OCI-LY7 (cell line): ENCODE measurements around the gene SLC6A7. TPM values are rescaled to one million over a fixed set of nuclear protein-coding genes. Genes with fewer than 3 reads are reported as not detected.

ENCODE experiments used
- BruUV-seq: library from RNA; stranded (reverse); fragments of 400-500 nt; replicated peaks from 2 replicates; lab custom pipeline; 2021; lab: Mats Ljungman, UMichigan
- CTCF ChIA-PET: fragments of 300-600 bp; sonication (Branson Sonifier 250); formaldehyde crosslinking; loops from one replicate; lab custom pipeline; 2022; ENCODE audit warnings: antibody characterized with exemption; ENCODE audit not compliant: unreplicated experiment; lab: Charles Lee
- POLR2A ChIA-PET: fragments of 300-600 bp; sonication (Branson Sonifier 250); formaldehyde crosslinking; loops from one replicate; lab custom pipeline; 2022; ENCODE audit warnings: antibody characterized with exemption; lab: Charles Lee
- DNase-seq: peaks from one replicate; pipeline ENCODE4 v3.0.0-alpha.2; 2015; ENCODE audit warnings: low spot score
- H2AFZ ChIP-seq: fragments of 200-600 bp; sonication (generic), shearing (Covaris generic); 2 replicates; pipeline ENCODE4 v1.6.1; 2014; ENCODE audit warnings: mild to moderate bottlenecking, antibody characterized with exemption, low read length, moderate library complexity
- H3K27ac ChIP-seq: fragments of 200-600 bp; sonication (generic); 2 replicates; pipeline ENCODE4 v1.5.1; 2014; ENCODE audit warnings: mixed run types, low read depth, mild to moderate bottlenecking, moderate library complexity, low read length, inconsistent platforms; ENCODE audit not compliant: poor library complexity, severe bottlenecking
- H3K36me3 ChIP-seq: fragments of 200-600 bp; sonication (generic); 2 replicates; pipeline ENCODE4 v1.6.1; 2014; ENCODE audit warnings: mild to moderate bottlenecking, antibody characterized with exemption, low read length, moderate library complexity, mixed read lengths; ENCODE audit not compliant: insufficient read depth
- H3K4me1 ChIP-seq: fragments of 200-600 bp; sonication (generic); 2 replicates; pipeline ENCODE4 v1.5.1; 2014; ENCODE audit warnings: mild to moderate bottlenecking, low read length; ENCODE audit not compliant: insufficient read depth, poor library complexity, severe bottlenecking
- H3K4me2 ChIP-seq: fragments of 200-600 bp; sonication (generic); 2 replicates; pipeline ENCODE4 v1.6.1; 2014; ENCODE audit warnings: mild to moderate bottlenecking, low read length
- H3K4me3 ChIP-seq: fragments of 200-600 bp; sonication (generic); 2 replicates; pipeline ENCODE4 v1.5.1; 2014; ENCODE audit warnings: mild to moderate bottlenecking, low read depth, low read length; ENCODE audit not compliant: poor library complexity, severe bottlenecking
- H3K79me2 ChIP-seq: fragments of 200-600 bp; sonication (generic); 2 replicates; pipeline ENCODE4 v1.6.1; 2016; ENCODE audit warnings: low read depth, mild to moderate bottlenecking, low read length, moderate library complexity, mixed read lengths; ENCODE audit not compliant: insufficient read depth
- H3K9me2 ChIP-seq: fragments of 200-600 bp; sonication (generic); 2 replicates; pipeline ENCODE4 v1.6.1; 2016; ENCODE audit warnings: mild to moderate bottlenecking, low read length, mixed read lengths; ENCODE audit not compliant: insufficient read depth
- H3K9me3 ChIP-seq: fragments of 200-600 bp; sonication (generic); 2 replicates; pipeline ENCODE4 v1.6.1; 2014; ENCODE audit warnings: mild to moderate bottlenecking, mixed run types, low read length, mixed read lengths
- H4K20me1 ChIP-seq: fragments of 200-600 bp; sonication (generic); 2 replicates; pipeline ENCODE4 v1.6.1; 2014; ENCODE audit warnings: mild to moderate bottlenecking, antibody characterized with exemption, low read length, moderate library complexity, mixed read lengths; ENCODE audit not compliant: insufficient read depth
- EZH2phosphoT487 ChIP-seq: fragments of 200-600 bp; sonication (generic); IDR thresholded peaks from 2 replicates; pipeline ENCODE4 v1.6.1; 2018; ENCODE audit warnings: low read depth, borderline replicate concordance, mild to moderate bottlenecking, mixed run types, antibody characterized with exemption, low read length, moderate library complexity, mixed read lengths
- intact Hi-C: fragments of 100-400 bp; cut with micrococcal nuclease; formaldehyde crosslinking; loops from one replicate; pipeline ENCODE4 v1.10.0; 2022; ENCODE audit not compliant: unreplicated experiment
- total RNA-seq, 2 experiments: library from RNA; depleted of rRNA in 1 of 2; stranded (reverse); fragments of >200 nt in 1 of 2; shearing (Covaris generic) in 1 of 2; gene quantifications; 2 replicates each; pipeline ENCODE4 v1.2.3, GENCODE V29; 2014 to 2022
- TF ChIP-seq, protein P1 (sequence below): fragments of 200-600 bp; sonication (generic); conservative IDR thresholded peaks from 2 replicates; pipeline ENCODE4 v1.5.1; 2014; ENCODE audit warnings: mild to moderate bottlenecking, antibody characterized with exemption, low read length, moderate library complexity, mixed read lengths

SLC6A7 gene
- total RNA-seq, 2 experiments from 2014 or later = not detected

DNA sequence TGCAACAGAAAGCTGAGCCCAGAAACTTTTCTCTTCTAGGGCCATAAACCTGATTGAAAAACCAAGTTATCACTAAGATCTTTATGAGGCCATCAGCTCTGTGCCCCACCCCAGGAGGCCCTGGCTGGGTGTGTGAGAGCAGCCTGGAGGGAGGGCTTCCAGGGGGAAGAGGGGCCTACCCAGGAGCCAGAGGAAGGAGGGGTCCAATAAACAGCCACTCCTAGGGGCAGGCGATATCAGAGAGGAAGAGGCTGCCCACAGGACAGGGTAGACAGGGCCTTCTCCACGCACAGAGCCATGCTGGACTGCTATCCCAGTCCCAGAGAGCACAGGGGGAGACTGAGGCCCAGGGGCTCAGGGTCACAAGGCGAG is 27.7 kb upstream of the SLC6A7 start:
- H2AFZ ChIP-seq = no peak overlapping the region
- no peaks in the 10 kb centered on the region for H3K9me3 ChIP-seq
- no peak overlapping the region for H3K27ac ChIP-seq
- no peaks in the 10 kb centered on the region for H3K79me2 ChIP-seq
- no peaks in the 10 kb centered on the region for H4K20me1 ChIP-seq
- H3K4me1 ChIP-seq = peaks cover 13% of the 10 kb centered on the region
- BruUV-seq = no TSS peak
- DNase-seq = no peak
- H3K9me2 ChIP-seq = no peaks in the 10 kb centered on the region
- H3K36me3 ChIP-seq = no peaks in the 10 kb centered on the region
- TF ChIP-seq EZH2phosphoT487 = no peak
- TF ChIP-seq, protein P1, sequence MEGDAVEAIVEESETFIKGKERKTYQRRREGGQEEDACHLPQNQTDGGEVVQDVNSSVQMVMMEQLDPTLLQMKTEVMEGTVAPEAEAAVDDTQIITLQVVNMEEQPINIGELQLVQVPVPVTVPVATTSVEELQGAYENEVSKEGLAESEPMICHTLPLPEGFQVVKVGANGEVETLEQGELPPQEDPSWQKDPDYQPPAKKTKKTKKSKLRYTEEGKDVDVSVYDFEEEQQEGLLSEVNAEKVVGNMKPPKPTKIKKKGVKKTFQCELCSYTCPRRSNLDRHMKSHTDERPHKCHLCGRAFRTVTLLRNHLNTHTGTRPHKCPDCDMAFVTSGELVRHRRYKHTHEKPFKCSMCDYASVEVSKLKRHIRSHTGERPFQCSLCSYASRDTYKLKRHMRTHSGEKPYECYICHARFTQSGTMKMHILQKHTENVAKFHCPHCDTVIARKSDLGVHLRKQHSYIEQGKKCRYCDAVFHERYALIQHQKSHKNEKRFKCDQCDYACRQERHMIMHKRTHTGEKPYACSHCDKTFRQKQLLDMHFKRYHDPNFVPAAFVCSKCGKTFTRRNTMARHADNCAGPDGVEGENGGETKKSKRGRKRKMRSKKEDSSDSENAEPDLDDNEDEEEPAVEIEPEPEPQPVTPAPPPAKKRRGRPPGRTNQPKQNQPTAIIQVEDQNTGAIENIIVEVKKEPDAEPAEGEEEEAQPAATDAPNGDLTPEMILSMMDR = no peak
- ChIA-PET POLR2A (no interaction called here), CTCF (no interaction called here)
- H3K4me3 ChIP-seq = no peak overlapping the region
- H3K4me2 ChIP-seq = no peak overlapping the region
- intact Hi-C loops = no loop called here

DNA sequence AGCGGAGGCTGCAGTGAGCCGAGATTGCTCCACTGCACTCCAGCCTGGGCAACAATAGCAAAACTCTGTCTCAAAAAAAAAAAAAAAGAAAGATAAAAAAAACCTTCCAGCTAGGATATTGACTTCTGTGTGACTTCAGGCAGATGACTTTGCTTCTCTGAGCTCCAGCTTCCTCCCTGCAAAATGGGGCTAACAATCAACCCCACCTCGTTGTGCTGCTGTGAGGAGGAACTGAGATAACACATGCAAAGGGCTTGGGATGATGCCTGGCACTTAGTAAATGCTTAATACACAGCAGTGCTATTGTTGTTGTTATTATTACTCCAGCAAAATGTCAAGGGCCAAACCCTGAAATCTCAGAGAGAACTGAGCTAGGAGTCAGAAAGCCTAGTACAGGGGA is 26.8 kb upstream of the SLC6A7 start:
- intact Hi-C loops = no loop called here
- Histone ChIP-seq H3K4me1 (peaks cover 13% of the 10 kb centered on the region), H3K4me3 (no peak overlapping the region), H3K9me3 (no peaks in the 10 kb centered on the region), H2AFZ (no peak overlapping the region), H3K27ac (no peak overlapping the region), H3K36me3 (no peaks in the 10 kb centered on the region), H3K4me2 (no peak overlapping the region), H3K79me2 (no peaks in the 10 kb centered on the region), H4K20me1 (no peaks in the 10 kb centered on the region), H3K9me2 (no peaks in the 10 kb centered on the region)
- CTCF ChIA-PET = no interaction called here
- TF ChIP-seq, protein P1 = no peak
- no peak for TF ChIP-seq EZH2phosphoT487
- POLR2A ChIA-PET = interaction anchor here (0.6 to 1.0 kb wide), 2 partner anchors 49 to 188 kb away, joined by 3 read pairs; no protein-coding TSS in a partner anchor
- no peak for DNase-seq
- no TSS peak for BruUV-seq

DNA sequence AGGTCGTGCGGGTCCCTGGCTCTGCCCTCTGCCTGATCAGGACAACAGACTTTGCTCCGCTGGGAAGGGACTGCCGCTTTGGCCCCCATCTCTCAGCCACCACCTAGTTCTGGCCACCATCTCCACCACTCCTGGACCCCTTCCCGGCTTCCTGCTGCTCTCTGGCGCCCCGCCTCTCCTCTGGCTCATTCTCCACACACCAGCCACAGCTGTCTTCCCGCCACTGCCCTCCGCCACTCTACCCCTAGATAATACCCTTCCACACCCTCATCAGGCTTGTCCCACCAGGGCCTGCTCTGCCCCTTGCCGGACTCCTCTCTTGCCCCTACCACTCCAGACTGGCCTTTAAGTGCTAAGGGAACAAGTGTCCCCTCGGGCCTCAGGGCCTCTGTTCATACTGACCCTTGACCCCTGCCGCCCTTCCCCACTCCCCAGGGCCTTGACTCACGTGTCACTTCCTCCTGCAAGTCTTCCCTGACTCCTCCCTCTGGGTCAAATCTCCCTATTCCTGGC is 26.3 kb upstream of the SLC6A7 start:
- intact Hi-C loops = no loop called here
- H3K9me2 ChIP-seq = no peaks in the 10 kb centered on the region
- no peak overlapping the region for H3K27ac ChIP-seq
- CTCF ChIA-PET = no interaction called here
- H3K4me2 ChIP-seq = no peak overlapping the region
- TF ChIP-seq, protein P1 = no peak
- TF ChIP-seq EZH2phosphoT487 = no peak
- POLR2A ChIA-PET = interaction anchor here (0.6 to 1.0 kb wide), 2 partner anchors 49 to 188 kb away, joined by 3 read pairs; no protein-coding TSS in a partner anchor
- no peaks in the 10 kb centered on the region for H3K9me3 ChIP-seq
- H3K36me3 ChIP-seq = no peaks in the 10 kb centered on the region
- peaks cover 13% of the 10 kb centered on the region for H3K4me1 ChIP-seq
- no peak for DNase-seq
- H2AFZ ChIP-seq = no peak overlapping the region
- H3K79me2 ChIP-seq = no peaks in the 10 kb centered on the region
- BruUV-seq = no TSS peak
- H3K4me3 ChIP-seq = no peak overlapping the region
- no peaks in the 10 kb centered on the region for H4K20me1 ChIP-seq
